ENCODE results near the gene CAPN1.

CAPN1 gene

GRCh38 chr11:65204143-65204542 is 22.4 kb downstream of the CAPN1 start:
- DNase-seq (ENCODE audit: low spot score): no peak

GRCh38 chr11:65204646-65205601 is 23.2 kb downstream of the CAPN1 start:
- DNase-seq (ENCODE audit: low spot score): peak; percentile 39

GRCh38 chr11:65205602-65205967 is 23.9 kb downstream of the CAPN1 start:
- no peak for DNase-seq (ENCODE audit: low spot score)

- DNase-seq (ENCODE audit: low spot score): no peak
Measured at GRCh38 chr11:65206441-65206841, 24.7 kb downstream of the CAPN1 start.

- no peak for DNase-seq (ENCODE audit: low spot score)
Measured at GRCh38 chr11:65206901-65207300, 25.2 kb downstream of the CAPN1 start.

- no peak for DNase-seq (ENCODE audit: low spot score)
Measured at GRCh38 chr11:65207918-65208784, 26.4 kb downstream of the CAPN1 start.

GRCh38 chr11:65208785-65209710 is 27.3 kb downstream of the CAPN1 start:
- DNase-seq (ENCODE audit: low spot score): no peak

GRCh38 chr11:65209711-65210360 is 28.1 kb downstream of the CAPN1 start:
- DNase-seq (ENCODE audit: low spot score): no peak

- no peak for DNase-seq (ENCODE audit: low spot score)
Measured at GRCh38 chr11:65210361-65210731, 28.6 kb downstream of the CAPN1 start.

GRCh38 chr11:65210748-65211147 is 29.0 kb downstream of the CAPN1 start:
- DNase-seq (ENCODE audit: low spot score): no peak

GRCh38 chr11:65211293-65212105 is 29.8 kb downstream of the CAPN1 start:
- no peak for DNase-seq (ENCODE audit: low spot score)

GRCh38 chr11:65212226-65212801 is 30.6 kb downstream of the CAPN1 start:
- DNase-seq (ENCODE audit: low spot score): no peak

- DNase-seq (ENCODE audit: low spot score): peak; percentile 7
Measured at GRCh38 chr11:65213322-65214211, 31.8 kb downstream of the CAPN1 start.

- no peak for DNase-seq (ENCODE audit: low spot score)
Measured at GRCh38 chr11:65214212-65214845, 32.6 kb downstream of the CAPN1 start.

GRCh38 chr11:65215441-65216076 is 33.8 kb downstream of the CAPN1 start:
- no peak for DNase-seq (ENCODE audit: low spot score)

- DNase-seq (ENCODE audit: low spot score): no peak
Measured at GRCh38 chr11:65216830-65217229, 35.1 kb downstream of the CAPN1 start.

- DNase-seq (ENCODE audit: low spot score): no peak
Measured at GRCh38 chr11:65217441-65218423, 36.0 kb downstream of the CAPN1 start.
